ENCODE data around the gene IGFALS.

Gene IGFALS

DNA sequence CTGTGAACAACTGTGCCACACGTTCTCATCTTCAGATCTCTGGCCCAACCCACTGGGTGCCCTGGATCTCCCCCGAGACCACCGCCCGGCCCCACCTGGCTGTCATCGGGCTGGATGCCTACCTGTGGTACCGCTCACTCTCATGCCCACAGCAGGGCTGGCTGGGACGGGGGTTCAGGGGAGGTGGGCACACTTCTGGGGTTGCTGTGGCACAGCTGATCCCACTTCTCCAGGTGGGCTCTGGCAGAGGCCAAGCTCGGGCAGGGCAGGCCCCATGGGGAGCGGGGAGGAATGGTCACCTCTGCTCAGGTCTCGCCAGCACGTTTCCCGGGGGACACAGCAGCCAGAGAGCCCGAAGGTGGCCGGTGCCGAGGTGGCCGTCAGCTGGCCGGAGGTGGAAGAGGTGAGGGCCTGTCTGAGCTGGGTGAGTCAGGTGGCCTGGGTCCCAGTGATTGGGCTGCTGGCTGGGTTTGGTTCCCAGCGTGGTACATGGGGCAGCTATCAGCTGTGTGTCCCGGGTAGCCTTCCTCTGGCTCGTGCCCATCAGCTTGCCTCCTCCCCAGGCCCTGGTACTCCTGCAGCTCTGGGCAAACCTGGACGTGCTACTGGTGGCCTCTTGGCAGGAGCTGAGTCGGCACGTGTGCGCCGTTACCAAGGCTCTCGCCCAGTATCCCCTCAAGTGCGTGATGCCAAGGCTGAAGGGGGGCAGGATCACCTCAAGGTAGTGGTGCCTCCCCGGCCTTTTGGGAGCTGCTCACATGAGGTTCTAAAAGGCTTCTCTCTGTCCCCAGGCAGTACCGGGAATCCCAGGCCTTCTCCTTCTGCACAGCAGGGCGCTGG is 18.3 kb downstream of the IGFALS start:
- DNase-seq = no peak

DNA sequence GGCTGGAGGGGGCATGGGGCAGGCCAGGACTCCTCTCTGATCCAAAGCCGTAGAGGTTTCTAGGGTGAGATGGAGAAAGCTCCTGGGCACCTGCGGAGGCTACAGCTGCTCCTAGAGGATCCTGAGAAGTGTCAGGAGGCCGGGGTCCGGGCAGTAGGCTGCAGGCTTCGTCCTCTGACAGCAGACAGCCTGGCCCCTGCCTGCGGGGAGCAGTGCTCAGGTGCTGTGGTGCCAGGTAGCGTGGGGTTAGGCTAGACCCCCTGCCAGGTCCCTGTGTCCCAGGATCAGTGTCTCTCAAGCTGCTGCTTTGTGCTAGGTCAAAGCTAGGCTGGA is 19.1 kb downstream of the IGFALS start:
- no peak for DNase-seq

DNA sequence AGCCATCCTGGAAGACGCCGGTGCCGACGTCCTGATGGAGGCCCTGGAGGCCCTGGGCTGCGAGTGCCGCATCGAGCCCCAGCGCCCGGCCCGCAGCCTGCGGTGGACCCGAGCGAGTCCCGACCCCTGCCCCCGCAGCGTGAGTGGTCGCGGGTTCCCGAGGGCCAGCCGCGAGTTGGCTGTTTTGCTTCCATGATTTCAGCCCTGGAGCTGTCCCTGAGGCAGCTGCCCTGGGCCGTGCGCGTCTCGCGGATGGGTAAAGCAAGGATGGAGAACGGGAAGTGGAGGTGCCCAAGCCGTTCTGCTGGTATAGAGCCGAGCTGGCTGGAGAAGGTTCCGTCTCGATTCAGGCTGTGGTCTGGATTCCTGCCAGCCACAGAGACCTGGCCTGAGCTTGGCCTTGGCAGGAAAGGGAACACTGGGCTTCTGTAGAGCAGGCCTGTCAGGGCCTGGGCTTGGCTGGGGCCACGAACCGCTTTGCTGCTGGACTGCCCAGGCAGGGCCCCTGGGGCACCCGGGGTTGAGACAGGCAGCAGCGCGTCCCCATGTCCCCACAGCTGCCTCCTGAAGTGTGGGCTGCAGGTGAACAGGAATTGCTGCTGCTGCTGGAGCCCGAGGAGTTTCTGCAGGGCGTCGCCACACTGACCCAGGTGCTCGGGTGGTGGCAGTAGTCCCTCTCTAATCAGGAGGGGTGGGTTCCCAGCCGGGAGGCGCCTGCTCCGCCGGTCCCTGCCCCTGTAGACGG is 19.6 kb downstream of the IGFALS start:
- no peak for DNase-seq

DNA sequence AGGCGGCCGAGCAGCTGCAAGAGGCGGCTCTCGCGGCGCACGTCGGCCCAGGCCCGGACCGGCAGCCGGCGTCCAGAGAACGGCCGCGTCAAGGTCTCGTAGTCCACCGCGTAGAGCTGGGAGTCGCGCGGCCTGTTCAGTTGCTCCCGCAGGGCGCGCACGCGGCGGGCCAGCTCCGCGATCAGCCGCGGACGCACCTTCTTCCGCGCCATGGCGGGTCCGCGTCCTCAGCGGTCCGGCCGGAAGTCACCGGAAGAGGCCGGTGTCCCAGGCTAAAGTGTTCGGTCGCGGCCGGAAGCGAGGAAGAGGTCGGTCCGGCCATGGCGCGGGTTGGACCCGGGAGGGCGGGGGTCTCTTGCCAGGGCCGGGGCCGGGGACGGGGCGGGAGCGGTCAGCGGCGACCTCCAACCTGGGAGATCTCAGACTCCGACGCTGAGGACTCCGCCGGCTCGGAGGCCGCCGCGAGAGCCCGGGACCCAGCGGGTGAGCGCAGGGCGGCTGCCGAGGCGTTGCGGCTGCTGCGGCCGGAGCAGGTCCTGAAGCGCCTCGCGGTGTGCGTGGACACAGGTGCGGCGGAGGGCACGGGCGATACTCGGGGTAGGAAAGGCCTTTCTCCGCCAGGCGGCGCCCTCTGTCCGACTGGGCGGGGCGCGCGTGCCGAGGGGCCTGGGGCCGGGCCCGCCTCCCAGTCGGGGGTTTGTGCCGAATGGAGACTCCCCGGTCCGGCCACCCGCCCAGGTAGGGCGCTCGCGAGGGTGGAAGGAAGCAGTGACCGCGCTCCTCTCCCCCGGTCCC is 20.4 kb downstream of the IGFALS start, which contains the start of gene MRPS34:
Gene MRPS34, minus strand, starts transcription at position 227 of the 795 bp plus-strand sequence. Its CDS starts 15 bp downstream, at position 212.
- peak; percentile 74 for DNase-seq

DNA sequence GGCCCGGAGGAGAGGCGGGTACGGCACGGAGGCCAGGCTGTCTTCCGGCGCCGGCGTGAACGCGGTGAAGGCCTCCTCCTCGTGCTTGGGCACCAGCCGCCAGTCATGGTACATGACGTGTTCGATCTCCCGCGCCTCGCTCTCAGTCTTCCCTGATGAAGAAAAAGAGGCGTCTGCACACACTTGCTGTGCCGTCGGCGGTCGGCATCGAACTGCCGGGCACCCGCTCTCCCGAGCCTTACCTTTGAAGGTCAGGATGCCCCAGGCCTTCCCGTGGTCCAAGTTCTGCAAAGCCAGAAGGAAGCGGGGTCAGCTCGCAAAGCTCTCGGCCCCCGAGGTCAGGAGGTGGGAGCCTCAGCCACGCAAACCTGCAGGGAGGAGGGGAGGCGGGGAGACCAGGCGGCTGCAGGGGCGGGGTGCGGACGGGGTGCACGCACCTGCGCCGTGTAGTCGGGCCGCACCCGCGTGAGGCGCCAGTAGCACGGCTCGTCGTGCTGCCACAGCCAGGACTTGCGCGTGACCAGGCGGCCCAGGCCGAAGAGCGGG is 21.1 kb downstream of the IGFALS start, which contains the start of gene EME2:
Gene EME2, plus strand, starts transcription at position 449 of the 546 bp plus-strand sequence. CDS start 418 bp downstream, outside the sequence.
- no peak for DNase-seq

DNA sequence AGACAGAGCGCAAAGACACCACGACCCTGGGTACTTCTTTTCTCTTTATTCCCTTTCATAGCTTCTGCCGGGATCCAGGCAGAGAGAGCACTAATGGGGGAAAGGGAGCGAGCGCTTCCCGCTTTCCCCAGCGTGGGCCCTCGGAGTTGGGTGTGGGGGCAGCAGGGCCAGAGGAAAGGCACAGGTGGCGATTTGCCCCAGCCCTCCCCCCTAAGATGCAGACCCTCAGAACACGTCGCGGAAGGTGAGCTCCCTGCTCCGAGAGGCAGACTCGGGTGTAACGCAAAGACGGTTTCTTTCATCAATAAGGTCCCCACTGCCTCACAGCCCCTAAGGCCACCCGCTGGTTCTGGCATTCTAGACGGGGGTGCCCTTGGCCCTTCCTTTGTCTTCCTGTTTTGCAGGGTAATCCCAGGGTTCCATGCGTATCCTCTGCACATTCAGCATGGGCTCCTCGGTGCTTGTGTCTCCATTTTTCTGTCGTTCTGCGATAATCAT is 21.6 kb downstream of the IGFALS start:
- no peak for DNase-seq

DNA sequence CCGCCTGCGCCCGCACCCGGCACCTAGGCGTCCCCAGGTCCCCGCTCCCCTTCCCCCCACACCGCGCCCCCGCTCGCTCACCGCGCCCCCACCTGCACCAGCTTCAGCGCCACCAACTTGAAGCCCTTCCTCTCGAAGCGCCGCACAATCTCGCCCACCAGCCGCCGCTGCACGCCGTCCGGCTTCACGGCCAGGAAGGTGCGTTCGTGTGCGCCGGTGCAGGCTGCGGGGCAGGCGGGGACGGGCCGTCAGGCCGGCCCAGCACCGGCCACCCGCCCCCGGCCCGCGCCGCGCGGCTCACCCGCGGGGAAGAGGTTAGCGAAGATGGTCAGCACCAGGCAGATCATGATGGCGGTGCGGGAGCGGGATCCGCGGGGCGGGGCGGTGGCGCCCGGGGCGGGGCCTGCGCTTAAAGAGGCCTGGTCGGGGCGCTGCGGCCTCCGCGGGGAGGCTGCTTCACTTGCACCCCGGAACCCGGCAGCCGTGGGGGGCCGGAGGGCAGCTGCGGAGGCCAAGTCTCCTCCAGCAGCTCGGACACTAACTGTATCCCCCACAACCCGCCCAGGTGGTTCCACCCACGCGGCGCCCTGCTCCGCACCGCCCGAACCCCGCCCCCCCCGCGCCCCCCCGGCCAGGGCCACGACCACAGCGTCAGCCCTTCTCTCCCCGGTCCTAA is 22.2 kb downstream of the IGFALS start, which contains the start of gene NME3:
Gene NME3, minus strand, starts transcription at position 356 of the 676 bp plus-strand sequence. Its CDS starts 9 bp downstream, at position 347.
- DNase-seq = peak; percentile 13

DNA sequence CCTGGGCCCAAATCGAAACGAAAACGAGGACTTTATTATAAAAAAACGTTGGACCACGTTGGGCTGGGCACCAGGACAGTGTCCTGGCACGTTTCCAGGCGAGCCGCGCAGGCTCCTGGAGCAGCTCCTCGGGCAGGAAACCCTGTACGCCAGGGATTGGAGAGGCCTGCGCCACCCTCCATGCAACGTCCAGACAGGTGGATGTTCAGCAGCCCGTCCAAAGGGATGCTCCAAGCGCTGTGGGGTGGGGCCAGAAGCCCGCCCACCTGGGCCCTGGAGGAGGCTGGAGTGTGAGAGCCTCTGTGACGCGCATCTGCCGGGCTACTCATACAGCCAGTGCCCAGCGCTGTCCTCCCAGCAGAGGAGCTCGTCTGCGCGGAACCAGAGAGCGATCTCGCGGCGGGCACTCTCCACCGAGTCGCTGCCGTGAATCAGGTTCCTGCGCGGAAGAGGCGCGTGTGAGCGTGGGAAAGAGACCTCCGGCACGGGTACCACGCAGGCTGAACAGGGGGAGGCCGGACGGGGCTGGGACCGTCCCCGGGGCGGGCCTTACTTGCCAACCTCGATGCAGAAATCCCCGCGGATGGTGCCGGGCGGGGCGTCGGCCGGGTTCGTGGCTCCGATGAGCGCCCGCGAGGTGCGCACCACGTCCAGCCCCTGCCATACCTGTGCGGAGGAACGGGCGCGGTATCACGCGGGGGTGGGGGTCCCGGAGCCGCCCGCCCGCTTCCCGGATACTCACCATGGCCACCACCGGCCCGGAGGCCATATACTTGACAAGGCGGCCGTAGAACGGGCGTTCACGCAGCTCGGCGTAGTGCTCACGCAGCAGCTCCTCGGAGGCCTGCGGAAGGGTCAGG is 22.9 kb downstream of the IGFALS start:
- no peak for DNase-seq

DNA sequence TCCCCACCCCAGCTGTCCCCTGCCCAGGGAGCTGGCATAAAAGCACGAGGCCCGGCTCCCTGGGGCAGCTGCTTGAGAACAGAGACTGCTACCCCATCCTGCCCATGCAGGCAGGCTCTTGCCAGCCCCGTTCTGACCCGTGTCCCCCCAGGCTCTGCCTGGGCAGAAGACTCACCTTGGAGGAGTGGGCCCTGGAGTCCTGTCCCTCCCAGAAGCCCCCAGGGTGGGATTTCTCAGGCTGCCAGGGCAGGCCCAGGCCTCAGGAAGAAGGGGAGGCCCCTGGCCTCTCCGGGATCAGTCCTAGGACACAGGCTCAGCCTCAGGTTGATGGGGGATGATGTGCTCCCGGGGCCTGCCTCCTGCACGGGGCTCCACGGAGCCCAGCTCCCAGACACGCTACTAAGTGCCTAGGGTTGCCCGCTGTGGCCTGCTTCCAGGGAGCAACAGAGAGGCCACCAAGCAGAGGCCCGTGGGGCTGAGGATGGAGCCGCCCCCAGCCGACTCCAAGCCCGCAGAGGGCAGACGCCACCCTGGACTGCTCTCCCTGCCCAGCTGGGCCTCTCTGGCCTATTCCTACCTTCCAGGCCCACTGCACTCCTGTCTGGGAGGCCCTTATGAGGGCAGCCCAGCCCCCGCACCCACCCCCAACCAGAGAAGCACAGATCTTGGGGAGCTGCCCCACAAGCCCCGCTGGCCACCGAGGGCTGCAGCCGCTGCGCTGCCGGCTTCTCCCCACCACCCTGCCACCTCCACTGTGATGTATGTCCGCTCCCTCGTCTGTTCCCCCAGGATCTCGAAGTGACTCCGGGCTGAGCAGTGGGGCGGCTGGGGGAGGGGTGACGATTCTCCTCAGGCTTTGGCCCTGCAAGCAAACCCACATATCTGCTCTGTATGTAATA is 23.9 kb downstream of the IGFALS start:
- no peak for DNase-seq

DNA sequence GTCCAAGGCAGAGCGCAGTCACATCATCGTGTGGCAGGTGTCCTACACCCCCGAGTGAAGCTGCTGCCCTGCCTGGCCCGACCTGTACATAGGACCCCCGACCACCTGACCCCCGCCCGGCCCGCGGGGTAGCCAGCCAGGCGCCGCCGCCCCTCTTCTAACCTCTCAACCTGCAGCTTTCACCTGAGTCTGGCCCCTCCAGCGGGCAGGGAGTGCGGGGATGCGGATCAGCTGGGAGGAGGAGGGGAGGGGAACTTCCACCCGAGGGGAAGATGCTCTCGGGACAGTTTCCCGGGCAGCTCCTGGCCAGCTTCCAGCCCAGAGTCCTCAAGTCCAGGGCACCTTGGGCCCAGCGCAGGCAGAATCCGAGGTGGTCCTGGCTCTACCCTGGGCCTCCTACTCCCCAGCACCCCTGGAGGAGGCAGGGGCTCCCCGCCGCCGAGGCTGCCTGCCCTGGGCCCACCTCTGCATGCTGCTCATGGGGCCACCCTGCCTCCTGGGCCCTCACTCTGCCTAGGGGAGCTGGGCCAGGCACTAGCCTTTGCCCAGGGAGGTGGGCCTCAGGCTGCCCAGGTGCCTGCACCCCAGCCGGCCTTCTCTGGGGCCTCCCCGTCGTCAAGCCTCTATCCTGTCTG is 24.6 kb downstream of the IGFALS start:
- DNase-seq = no peak

DNA sequence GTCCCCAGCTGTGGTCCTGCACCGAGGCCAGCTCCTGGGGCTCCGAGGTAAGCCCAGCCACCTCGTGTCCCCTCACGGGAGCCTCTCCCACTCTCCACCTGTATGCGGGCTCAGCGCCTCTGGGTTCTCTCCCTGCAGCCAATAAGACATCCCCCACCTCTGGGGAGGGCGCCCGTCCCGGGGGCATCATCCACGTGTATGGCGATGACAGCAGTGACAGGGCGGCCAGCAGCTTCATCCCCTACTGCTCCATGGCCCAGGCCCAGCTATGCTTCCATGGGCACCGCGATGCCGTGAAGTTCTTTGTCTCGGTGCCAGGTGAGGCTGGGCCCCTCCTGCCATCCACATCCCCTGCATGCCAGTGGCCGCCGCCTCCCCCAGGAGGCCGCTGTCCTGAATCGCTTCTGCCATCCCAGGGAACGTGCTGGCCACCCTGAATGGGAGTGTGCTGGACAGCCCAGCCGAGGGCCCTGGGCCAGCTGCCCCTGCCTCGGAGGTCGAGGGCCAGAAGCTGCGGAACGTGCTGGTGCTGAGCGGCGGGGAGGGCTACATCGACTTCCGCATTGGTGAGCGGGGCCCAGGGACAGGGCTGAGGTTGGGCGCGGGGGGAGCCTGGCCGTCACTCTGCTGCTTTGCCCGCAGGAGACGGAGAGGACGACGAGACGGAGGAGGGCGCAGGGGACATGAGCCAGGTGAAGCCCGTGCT is 25.3 kb downstream of the IGFALS start:
- no peak for DNase-seq

DNA sequence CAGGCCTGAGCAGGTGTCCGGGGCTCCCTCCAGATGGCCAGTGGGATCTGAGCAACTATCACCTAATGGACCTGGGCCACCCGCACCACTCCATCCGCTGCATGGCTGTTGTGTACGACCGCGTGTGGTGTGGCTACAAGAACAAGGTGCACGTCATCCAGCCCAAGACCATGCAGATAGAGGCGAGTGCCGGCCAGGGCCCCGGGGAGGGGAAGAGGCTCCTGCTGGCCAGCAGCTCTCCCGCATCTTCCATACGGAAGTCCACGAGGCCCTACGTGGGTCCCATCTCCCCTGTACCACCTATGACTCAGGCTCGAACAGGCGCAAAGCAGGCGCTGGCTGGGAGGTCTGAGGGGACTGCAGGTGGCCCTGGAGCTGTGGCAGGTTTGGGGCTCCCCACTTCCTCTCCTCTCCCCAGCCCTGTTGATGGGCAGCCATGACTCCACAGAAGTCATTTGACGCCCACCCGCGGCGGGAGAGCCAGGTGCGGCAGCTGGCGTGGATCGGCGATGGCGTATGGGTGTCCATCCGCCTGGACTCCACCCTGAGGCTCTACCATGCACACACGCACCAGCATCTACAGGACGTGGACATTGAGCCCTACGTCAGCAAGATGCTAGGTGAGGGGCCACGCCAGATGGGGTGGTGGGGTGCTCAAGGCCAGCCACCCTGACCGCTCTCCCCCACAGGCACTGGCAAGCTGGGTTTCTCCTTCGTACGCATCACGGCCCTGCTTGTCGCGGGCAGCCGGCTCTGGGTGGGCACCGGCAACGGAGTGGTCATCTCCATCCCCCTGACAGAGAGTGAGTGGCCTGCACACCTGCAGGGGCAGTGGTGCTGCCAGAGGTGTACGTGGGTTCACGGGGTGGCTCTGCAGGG is 26.1 kb downstream of the IGFALS start:
- DNase-seq = no peak

DNA sequence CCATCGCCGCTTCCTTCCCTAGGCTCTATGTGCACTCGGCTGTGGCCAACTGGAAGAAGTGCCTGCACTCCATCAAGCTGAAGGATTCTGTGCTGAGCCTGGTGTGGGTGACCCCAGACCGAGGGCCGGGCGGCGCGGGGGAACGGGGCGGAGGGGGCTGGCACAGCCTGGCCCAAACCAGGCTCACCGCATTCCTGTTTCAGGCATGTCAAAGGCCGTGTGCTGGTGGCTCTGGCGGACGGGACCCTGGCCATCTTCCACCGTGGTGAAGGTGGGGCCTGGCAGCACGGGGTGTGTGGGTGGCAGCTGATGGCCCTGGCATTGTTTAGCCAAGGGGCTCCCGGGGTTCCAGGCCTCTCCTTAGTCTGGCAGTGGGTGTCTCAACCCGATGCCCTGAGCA is 26.8 kb downstream of the IGFALS start:
- DNase-seq = no peak

DNA sequence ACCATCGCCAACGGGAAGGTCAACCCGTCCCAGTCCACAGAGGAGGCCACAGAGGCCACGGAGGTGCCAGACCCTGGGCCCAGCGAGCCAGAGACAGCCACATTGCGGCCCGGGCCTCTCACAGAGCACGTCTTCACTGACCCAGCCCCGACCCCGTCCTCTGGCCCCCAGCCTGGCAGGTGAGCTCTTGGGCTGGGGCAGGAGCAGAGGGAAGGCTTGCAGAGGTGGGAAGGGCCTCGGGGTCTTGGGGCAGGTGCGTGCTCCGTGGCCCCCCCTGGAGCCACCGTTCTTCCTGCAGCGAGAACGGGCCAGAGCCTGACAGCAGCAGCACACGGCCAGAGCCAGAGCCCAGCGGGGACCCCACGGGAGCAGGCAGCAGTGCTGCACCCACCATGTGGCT is 27.3 kb downstream of the IGFALS start:
- DNase-seq = no peak

DNA sequence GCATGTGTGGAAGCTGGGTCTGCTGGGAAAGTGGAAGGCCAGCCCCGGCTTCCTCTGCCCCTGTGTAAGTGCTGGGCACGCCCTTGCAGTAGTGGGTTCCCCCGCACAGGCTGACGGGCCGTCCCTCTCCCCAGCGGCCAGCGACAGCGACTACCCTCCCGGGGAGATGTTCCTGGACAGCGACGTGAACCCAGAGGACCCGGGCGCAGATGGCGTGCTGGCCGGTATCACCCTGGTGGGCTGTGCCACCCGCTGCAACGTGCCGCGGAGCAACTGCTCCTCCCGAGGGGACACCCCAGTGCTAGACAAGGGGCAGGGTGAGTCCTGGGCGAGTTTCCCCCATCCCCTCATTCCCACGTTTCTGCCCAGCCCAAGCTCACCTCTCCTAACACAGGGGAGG is 27.7 kb downstream of the IGFALS start:
- no peak for DNase-seq

DNA sequence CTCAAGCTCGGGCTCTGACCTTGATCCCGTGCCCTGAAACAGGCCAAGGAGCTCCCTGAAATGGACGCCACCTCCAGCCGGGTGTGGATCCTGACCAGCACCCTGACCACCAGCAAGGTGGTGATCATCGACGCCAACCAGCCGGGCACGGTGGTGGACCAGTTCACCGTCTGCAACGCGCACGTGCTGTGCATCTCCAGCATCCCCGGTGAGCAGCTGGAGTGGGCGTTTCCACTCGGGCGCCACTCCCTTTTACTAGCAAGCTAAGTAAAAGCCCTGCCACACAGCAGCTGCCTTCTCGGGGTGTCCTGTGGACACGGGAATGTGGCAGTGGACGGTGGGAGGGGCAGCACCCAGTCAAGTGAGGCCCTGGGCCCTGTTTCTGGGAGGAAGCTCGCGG is 28.5 kb downstream of the IGFALS start:
- no peak for DNase-seq

Data from amniotic stem cell (primary cell).